ENCODE data around the gene PRRC2A.
A peak's percentile ranks its signal among the peaks of the same experiment; 100 is the strongest.

The PRRC2A gene

DNA sequence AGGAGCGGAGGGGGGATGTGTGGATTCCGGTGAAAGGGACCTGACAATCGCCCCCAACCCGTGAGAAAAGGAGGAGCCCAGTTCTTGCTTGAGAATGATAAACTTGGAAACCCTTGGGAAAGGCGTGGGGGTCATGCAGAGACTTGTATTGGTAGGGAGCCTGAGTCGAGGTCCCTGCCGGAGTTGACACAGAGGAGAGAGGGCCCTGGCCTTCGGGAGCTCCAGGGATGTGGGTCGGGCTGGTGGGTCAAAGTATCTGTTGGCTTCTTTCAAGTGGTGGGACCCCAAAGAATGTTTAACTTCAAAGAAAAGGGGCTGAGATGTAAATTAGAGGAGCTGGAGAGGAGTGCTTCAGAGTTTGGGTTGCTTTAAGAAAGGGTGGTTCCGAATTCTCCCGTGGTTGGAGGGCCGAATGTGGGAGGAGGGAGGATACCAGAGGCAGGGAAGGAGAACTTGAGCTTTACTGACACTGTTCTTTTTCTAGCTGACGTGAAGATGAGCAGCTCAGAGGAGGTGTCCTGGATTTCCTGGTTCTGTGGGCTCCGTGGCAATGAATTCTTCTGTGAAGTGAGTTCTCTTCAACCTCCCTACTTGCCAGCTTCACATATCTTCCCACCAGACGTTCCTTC lies 45.9 kb downstream of the PRRC2A start:
- DNase-seq = no peak

DNA sequence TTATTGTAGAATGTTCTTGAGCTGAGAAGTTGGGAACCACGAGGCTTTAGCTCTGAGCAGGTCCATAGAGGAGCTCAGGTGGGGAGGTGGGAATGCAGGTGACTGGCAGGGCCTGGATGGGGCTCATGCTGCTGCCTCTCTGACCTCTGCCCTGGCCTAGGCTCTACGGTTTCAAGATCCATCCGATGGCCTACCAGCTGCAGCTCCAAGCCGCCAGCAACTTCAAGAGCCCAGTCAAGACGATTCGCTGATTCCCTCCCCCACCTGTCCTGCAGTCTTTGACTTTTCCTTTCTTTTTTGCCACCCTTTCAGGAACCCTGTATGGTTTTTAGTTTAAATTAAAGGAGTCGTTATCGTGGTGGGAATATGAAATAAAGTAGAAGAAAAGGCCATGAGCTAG lies 49.2 kb downstream of the PRRC2A start, which contains the start of gene LY6G5B:
TSS of gene LY6G5B (plus strand) at position 301 of the 400 bp plus-strand sequence. CDS start 975 bp downstream, outside the sequence.
- DNase-seq = no peak

DNA sequence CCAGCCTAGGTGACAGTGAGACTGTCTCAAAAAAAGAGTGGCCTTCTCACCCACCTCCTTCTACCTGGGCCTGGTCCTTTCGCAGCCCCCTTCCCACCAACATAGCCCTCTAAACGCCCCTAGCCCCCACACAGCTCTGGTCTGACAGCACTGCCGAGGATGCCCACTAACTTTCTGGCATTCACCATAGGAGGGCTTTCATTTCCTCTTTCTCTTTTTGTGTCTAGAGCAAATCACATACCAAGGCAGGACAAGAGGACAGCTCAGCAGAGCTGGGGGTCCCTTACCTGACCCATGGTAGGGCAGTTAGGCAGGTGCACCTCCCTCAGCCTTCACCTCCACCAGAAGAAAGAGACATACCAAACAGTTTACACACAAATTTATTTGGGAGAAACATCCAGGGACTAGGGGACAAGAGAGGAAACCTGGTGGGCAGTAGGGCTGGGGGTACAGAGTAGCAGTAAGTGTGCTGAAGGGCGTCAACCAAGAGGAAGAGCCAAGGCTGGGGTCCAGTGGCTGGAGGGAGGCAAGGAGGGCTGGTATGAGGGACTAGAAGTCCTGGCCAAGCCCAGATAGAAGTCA lies 55.9 kb downstream of the PRRC2A start:
- DNase-seq = no peak

DNA sequence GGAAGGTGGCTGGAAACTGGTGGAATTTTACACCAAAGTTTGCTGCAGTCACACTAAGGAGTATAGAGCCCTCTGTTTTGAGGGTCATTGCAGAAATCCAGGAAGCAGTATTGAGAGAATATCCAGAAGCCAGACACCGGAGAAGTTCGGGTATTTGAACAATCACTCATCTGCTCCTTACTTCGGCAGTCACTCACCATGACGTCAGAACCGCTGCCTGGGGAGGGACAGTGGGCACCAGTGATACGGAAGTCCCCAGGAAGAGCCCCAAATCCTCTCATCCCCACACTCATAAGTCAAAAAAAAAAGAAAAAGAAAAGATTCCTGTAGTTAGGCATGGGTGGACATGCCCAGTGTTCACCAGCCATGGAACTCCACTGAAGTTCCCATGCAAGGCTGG lies 56.4 kb downstream of the PRRC2A start:
- no peak for DNase-seq

DNA sequence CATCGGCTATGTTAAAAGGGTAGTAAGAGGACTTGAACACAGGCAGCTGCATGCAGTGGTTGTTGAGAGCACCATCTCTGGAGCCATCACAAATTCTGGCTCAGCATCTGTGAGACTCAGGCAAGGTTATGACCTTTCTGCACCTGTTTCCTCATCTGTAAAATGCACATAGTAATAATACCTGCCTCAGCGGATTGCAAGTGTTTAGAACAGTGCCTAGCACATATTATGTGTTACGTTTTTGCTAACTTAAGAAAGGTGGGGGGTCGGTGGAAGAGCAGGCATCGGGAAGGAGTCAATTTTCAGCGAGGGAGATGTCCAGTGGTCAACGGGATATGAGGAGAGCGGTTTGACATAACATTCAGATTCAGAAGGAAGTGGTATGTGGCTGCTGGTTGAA lies 57.4 kb downstream of the PRRC2A start:
- no peak for DNase-seq

DNA sequence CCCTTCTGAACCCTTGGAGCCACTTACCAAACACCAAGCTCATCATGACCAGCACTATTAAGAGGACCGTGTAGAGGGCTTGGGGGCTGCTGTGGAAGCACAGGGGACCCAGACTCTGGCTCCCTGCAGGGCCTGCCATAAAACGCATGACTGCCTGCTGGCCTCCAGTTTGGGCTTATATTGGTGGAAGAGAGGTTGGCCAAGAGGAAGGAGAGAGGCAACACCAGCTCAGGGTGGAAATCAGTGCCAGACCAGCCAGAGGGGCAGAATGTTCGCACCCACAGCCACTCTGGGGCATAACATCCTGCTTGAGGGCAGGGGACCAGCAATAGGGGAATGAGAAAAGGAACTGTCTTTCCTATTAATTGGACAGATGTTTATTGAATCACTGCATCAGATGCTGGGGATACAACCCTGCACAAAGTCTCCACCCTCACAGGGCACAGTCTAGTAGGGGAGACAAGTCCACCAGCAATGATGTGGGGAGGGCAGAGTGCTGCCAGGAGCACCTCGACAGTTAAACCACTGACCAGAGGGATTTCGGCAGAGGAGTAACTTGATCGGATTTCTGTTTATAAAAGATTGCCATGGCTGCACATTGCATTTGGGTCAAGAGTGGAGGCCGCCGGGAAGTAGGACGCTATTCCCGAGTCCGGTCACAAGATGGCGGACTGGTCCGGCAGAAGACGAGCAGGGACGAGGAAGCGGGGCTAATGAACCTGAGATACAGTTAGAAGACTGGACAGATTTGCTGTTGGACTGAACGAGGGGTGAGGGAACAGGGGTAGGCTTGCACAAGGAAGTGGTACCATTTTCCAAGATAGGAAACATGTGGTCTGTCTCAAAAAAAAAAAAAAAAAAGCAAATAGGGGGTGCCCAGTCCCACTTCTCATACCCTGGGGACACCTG lies 60.0 kb downstream of the PRRC2A start, which contains the start of gene LY6G5C:
TSS of gene LY6G5C (minus strand) at position 842 of the 909 bp plus-strand sequence. CDS start at position 148, 694 bp downstream.
- peak; percentile 81 for DNase-seq

DNA sequence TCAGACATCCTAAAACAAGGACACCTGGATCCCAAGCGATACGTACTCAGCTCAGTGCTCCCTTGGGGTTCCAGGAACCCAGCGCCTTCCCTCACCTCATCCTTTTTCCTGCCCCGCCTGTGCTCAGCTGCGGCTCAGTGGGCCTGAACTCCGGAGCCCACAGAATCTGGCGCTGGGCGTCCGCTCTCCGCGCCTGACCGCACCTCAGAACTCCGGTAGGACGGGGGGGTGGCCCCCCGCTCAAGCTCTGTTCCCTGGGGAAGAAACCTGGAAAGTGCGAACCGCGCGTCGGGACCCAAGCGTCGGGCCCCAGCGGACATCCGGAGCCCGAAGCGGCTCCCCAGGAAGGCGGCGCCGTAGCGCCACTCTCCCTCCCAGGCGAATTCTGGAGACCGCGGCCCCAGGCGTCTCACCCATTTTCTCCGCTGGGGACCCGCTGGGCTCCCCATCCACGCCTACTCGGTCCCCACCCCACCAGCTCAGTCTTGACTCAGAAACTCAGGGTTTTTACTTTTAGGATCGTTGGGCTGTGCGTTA lies 60.7 kb downstream of the PRRC2A start:
- peak; percentile 46 for DNase-seq

DNA sequence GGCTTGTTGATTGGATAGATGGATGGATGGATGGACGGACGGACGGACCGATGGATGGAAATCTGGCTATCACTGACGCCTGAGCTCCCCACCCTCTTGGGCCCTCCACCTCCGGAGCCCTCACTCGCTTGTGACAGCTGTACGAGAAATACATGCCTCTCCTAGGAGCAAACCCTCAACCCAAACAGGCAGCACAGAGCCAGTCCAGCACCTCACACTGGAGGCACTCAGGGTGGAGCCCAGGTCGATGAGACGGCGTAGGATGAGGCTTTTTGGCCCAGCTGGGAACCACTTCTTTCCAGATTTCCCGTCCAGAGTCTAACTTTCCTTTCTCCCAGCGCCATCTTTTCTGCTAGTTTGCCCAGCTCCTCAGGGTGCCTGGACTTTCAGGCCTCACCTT lies 63.1 kb downstream of the PRRC2A start:
- DNase-seq = no peak

DNA sequence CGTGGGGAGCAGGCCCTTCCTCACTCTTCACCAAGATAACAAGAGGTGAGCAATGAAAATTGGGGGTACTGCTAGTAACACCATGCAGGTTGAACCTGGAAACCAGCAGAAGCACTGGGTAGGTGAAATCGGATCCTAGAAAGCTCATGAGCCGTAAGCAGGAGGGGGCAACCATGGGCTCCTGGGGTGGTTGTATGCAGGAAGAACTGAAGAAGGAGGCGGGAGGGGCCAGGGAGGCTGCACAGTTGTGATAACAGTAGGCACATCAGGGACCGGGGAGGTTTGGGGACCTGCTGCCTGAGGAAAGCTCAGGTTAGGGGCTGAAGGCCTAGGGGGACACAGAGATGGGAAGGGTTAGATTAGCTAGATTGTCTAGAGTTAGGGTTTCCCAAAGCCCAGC lies 66.0 kb downstream of the PRRC2A start:
- DNase-seq = no peak

DNA sequence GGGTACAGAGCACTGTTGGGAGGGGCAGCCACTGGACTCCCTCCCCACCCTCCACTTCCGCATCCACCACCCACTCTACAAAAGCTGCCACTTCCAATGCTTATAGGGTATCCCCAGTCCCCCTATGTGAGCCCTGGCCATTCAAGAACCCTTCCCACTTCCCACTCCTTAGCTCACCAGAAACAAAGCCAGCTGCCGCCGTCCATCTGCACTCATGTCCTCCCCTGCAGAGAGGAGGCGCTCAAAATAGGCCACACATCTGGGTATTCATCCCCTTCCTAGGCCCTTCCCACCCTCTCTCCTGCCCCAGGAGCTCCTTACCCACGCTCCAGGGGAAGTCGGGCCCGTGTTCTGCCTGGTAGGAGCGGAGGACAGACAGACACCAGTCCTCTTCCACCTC lies 66.8 kb downstream of the PRRC2A start:
- DNase-seq = no peak

Data from fibroblast of skin of right biceps (primary cell).